ENCODE results near the gene XRN2. TPM values are rescaled to one million over a fixed set of nuclear protein-coding genes. Genes with fewer than 3 reads are reported as not detected.

XRN2 gene
- total and polyA plus RNA-seq, 2 experiments from 2014 or later: 39.6 to 79.1 TPM

GRCh38 chr20:21344206-21344900, 41.2 kb downstream of the XRN2 start:
- TF ChIP-seq CTCF (IDR thresholded peaks at IDR 0.05; ENCODE audit: poor library complexity) (no peak), EZH2 (IDR thresholded peaks at IDR 0.05; ENCODE audit: borderline replicate concordance) (no peak), EZH2phosphoT487 (IDR thresholded peaks at IDR 0.05; ENCODE audit: low read depth, severe bottlenecking, unreplicated experiment) (no peak)
- Histone ChIP-seq H3K27ac (no peak overlapping the region), H3K9me2 (replicated peaks; ENCODE audit: insufficient read depth) (no peaks in the 10 kb centered on the region), H3K36me3 (replicated peaks; ENCODE audit: insufficient read depth, low read depth) (no peaks in the 10 kb centered on the region), H4K20me1 (ENCODE audit: insufficient read depth, poor library complexity, severe bottlenecking) (no peaks in the 10 kb centered on the region), H3K4me2 (no peak overlapping the region), H3K4me3 (no peak overlapping the region), H3K27me3 (no peaks in the 10 kb centered on the region), H3K4me1 (ENCODE audit: insufficient read depth) (no peaks in the 10 kb centered on the region), H2AFZ (no peak overlapping the region), H3K79me2 (no peaks in the 10 kb centered on the region), H3K9me3 (ENCODE audit: low read depth) (no peaks in the 10 kb centered on the region)
- 86% methylated on average over 5 of the region's 5 CpGs for WGBS (ENCODE audit: low lambda C conversion rate, missing lambda C conversion rate)
- DNase-seq (ENCODE audit: low spot score): no peak

- Histone ChIP-seq H3K36me3 (replicated peaks; ENCODE audit: insufficient read depth, low read depth) (no peaks in the 10 kb centered on the region), H2AFZ (no peak overlapping the region), H3K4me3 (no peak overlapping the region), H3K79me2 (no peaks in the 10 kb centered on the region), H4K20me1 (ENCODE audit: insufficient read depth, poor library complexity, severe bottlenecking) (no peaks in the 10 kb centered on the region), H3K9me2 (replicated peaks; ENCODE audit: insufficient read depth) (no peaks in the 10 kb centered on the region), H3K27ac (no peak overlapping the region), H3K9me3 (ENCODE audit: low read depth) (no peaks in the 10 kb centered on the region), H3K27me3 (no peaks in the 10 kb centered on the region), H3K4me1 (ENCODE audit: insufficient read depth) (no peaks in the 10 kb centered on the region), H3K4me2 (no peak overlapping the region)
- no peak for DNase-seq (ENCODE audit: low spot score)
- no peak for TF ChIP-seq EZH2 (IDR thresholded peaks at IDR 0.05; ENCODE audit: borderline replicate concordance)
- no peak for TF ChIP-seq EZH2phosphoT487 (IDR thresholded peaks at IDR 0.05; ENCODE audit: low read depth, severe bottlenecking, unreplicated experiment)
- no peak for TF ChIP-seq CTCF (IDR thresholded peaks at IDR 0.05; ENCODE audit: poor library complexity)
- 74% methylated on average over 1 of the region's 1 CpG for WGBS (ENCODE audit: low lambda C conversion rate, missing lambda C conversion rate)
Measured at GRCh38 chr20:21344961-21345360, 41.8 kb downstream of the XRN2 start.

GRCh38 chr20:21352703-21353102, 49.6 kb downstream of the XRN2 start:
- H3K9me3 ChIP-seq (ENCODE audit: low read depth): no peaks in the 10 kb centered on the region

More at GRCh38 chr20:21352703-21353102, 49.6 kb downstream of the XRN2 start:
- Histone ChIP-seq H3K4me2 (no peak overlapping the region), H2AFZ (no peak overlapping the region), H3K27ac (no peak overlapping the region), H3K9me2 (replicated peaks; ENCODE audit: insufficient read depth) (no peaks in the 10 kb centered on the region), H3K79me2 (no peaks in the 10 kb centered on the region), H3K4me3 (no peak overlapping the region), H4K20me1 (ENCODE audit: insufficient read depth, poor library complexity, severe bottlenecking) (no peaks in the 10 kb centered on the region), H3K4me1 (ENCODE audit: insufficient read depth) (no peaks in the 10 kb centered on the region), H3K27me3 (no peaks in the 10 kb centered on the region), H3K36me3 (replicated peaks; ENCODE audit: insufficient read depth, low read depth) (no peaks in the 10 kb centered on the region)
- TF ChIP-seq EZH2phosphoT487 (IDR thresholded peaks at IDR 0.05; ENCODE audit: low read depth, severe bottlenecking, unreplicated experiment) (no peak), CTCF (IDR thresholded peaks at IDR 0.05; ENCODE audit: poor library complexity) (no peak), EZH2 (IDR thresholded peaks at IDR 0.05; ENCODE audit: borderline replicate concordance) (no peak)
- DNase-seq (ENCODE audit: low spot score): no peak

Data from hepatocyte (in vitro differentiated cells).